ENCODE measurements around the gene C6orf89. TPM values are rescaled to one million over a fixed set of nuclear protein-coding genes. Genes with fewer than 3 reads are reported as not detected.

C6orf89 gene
- total RNA-seq, 1 donor from 2014 or later = 54.7 TPM

DNA sequence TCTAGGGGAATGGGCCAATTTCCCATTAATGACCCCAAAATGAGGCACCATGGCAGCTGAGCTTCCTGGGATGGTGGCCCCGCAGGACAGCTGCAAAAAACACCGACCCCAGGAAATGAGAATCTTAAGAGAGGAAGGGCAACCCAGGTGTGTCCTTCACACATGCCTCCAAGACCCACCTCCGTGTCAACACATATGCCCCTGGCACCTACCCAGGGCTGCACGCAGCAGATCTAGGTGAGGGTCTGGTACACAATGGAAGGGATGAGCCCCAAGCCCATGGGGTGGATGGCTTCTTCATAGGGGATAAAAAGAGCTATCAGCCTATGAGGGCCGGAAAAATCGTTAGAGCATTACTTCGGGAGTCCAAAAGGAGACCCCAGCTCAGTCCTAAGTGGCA, 90.8 kb downstream of the C6orf89 start:
- Histone ChIP-seq H3K27ac (no peak overlapping the region), H3K36me3 (peaks cover 96% of the 10 kb centered on the region)

DNA sequence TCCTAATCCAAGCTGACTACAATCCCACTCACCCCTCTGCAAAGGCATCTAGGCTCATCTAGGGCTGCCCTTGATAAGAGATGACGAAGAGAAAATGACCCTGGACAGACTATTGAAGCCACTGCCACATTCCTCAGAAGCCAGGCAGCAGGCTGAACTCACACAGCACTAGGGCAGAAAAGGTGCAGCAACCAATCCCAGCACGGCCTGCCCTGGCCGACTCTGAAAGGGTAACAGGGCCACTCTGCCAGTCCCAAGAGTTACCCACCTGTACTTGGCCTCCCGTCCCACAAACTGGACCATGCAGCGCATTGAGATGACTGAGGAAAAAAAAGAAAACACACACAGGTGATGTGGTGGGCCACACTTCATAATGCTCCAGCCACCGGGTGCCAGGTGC, 91.2 kb downstream of the C6orf89 start:
- Histone ChIP-seq H3K27me3 (ENCODE audit: low read depth) (no peaks in the 10 kb centered on the region), H3K36me3 (peaks cover 94% of the 10 kb centered on the region), H3K9me3 (no peaks in the 10 kb centered on the region), H3K4me3 (no peak overlapping the region), H3K4me1 (peaks cover 39% of the 10 kb centered on the region), H3K27ac (no peak overlapping the region)
- intact Hi-C loops (cut with DNase I) = no loop called here
- ATAC-seq = no peak
- no peak for DNase-seq
- TF ChIP-seq, protein P1, sequence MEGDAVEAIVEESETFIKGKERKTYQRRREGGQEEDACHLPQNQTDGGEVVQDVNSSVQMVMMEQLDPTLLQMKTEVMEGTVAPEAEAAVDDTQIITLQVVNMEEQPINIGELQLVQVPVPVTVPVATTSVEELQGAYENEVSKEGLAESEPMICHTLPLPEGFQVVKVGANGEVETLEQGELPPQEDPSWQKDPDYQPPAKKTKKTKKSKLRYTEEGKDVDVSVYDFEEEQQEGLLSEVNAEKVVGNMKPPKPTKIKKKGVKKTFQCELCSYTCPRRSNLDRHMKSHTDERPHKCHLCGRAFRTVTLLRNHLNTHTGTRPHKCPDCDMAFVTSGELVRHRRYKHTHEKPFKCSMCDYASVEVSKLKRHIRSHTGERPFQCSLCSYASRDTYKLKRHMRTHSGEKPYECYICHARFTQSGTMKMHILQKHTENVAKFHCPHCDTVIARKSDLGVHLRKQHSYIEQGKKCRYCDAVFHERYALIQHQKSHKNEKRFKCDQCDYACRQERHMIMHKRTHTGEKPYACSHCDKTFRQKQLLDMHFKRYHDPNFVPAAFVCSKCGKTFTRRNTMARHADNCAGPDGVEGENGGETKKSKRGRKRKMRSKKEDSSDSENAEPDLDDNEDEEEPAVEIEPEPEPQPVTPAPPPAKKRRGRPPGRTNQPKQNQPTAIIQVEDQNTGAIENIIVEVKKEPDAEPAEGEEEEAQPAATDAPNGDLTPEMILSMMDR (IDR thresholded peaks at IDR 0.05) = no peak

More for the DNA sequence above, 90.8 kb downstream of the C6orf89 start:
- ATAC-seq = no peak
- Histone ChIP-seq H3K4me1 (peaks cover 36% of the 10 kb centered on the region), H3K9me3 (no peaks in the 10 kb centered on the region), H3K4me3 (no peak overlapping the region), H3K27me3 (ENCODE audit: low read depth) (no peaks in the 10 kb centered on the region)
- no peak for DNase-seq
- intact Hi-C loops (cut with DNase I) = no loop called here
- TF ChIP-seq, protein P1 (IDR thresholded peaks at IDR 0.05) = no peak

DNA sequence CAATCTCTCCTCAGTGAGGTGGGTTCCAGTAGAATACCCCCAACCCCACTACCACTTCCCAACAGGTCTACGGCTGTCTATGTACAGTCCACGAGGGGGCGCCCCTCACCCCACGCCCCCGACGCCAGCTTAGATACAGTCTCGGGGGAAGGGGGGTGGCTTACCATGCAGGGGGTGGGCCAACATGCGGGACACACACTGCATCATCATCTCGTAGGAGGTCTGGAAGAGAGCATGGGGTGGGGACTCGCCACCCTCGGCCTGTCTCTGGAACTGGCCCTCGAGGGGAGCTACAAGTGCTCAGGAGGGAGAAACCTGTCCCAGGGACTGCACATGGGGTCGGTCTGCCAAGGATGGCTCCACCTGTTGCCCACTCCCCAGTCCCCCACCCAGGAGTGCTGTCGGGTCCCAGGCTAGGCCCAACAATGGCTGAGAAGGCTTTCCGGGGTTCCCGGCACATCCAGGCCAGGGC, 91.8 kb downstream of the C6orf89 start:
- DNase-seq (no peak), ATAC-seq (peak in 1 of 2 donors; percentile 36)
- no peaks in the 10 kb centered on the region for H3K9me3 ChIP-seq
- no peak overlapping the region for H3K4me3 ChIP-seq
- TF ChIP-seq, protein P1 (IDR thresholded peaks at IDR 0.05) = peak; percentile 26
- H3K4me1 ChIP-seq = peaks cover 42% of the 10 kb centered on the region
- intact Hi-C loops (cut with DNase I) = no loop called here
- no peak overlapping the region for H3K27ac ChIP-seq
- peaks cover 88% of the 10 kb centered on the region for H3K36me3 ChIP-seq
- no peaks in the 10 kb centered on the region for H3K27me3 ChIP-seq (ENCODE audit: low read depth)

Other genes starting within 250 kb of the C6orf89 start
- 71.0 TPM for gene CDKN1A, start 207.2 kb upstream of the C6orf89 start, total RNA-seq
- 0.95 TPM for gene RAB44, start 188.1 kb upstream of the C6orf89 start, total RNA-seq
- 2.4 TPM for gene CPNE5, start 46.5 kb upstream of the C6orf89 start, total RNA-seq
- gene PPIL1, start 11.1 kb upstream of the C6orf89 start, total RNA-seq = 14.4 TPM
- 11.9 TPM for gene PI16, start 68.8 kb downstream of the C6orf89 start, total RNA-seq
- 194 TPM for gene MTCH1, start 100.2 kb downstream of the C6orf89 start, total RNA-seq
- gene FGD2, start 119.7 kb downstream of the C6orf89 start, total RNA-seq = 103 TPM